WTC11 (cell line): ENCODE measurements around the gene CCL26.
"Not testable (repeated sequence)": the region's sequence is repeated elsewhere in the genome, so short reads cannot be mapped to it uniquely, and the experiment has no call there.

Experiments used
- CTCF ChIP-seq: fragments of 200-600 bp; IDR thresholded peaks from 2 replicates; pipeline ENCODE4 v1.8.0; 2022; ENCODE audit warnings: antibody characterized with exemption
- E2F4 ChIP-seq: sonication (generic); formaldehyde crosslinking; IDR thresholded peaks from 2 replicates; pipeline ENCODE4 v1.8.1; 2022; ENCODE audit warnings: low read depth, mild to moderate bottlenecking, moderate library complexity, missing genetic modification reagents, borderline replicate concordance
- ELF4 ChIP-seq: sonication (generic); formaldehyde crosslinking; IDR thresholded peaks from 2 replicates; pipeline ENCODE4 v1.8.1; 2022; ENCODE audit warnings: low read depth, mild to moderate bottlenecking, moderate library complexity, missing genetic modification reagents
- JUN ChIP-seq: sonication (generic); formaldehyde crosslinking; IDR thresholded peaks from 2 replicates; pipeline ENCODE4 v1.8.0; 2023; ENCODE audit warnings: mild to moderate bottlenecking, missing genetic modification reagents
- NFATC4 ChIP-seq: fragments of 250-450 bp; sonication (Bioruptor Pico); IDR thresholded peaks from 2 replicates; pipeline ENCODE4 v1.9.0; 2021; ENCODE audit warnings: mild to moderate bottlenecking
- NFYB ChIP-seq: sonication (generic); formaldehyde crosslinking; conservative IDR thresholded peaks from 2 replicates; pipeline ENCODE4 v1.8.0; 2022; ENCODE audit warnings: low read depth, missing genetic modification reagents
- NR1H2 ChIP-seq: sonication (generic); formaldehyde crosslinking; IDR thresholded peaks from 2 replicates; pipeline ENCODE4 v1.9.0; 2021; ENCODE audit warnings: mild to moderate bottlenecking, moderate library complexity, missing genetic modification reagents
- TEAD4 ChIP-seq: sonication (generic); formaldehyde crosslinking; IDR thresholded peaks from 2 replicates; pipeline ENCODE4 v1.8.0; 2022; ENCODE audit warnings: mild to moderate bottlenecking, missing genetic modification reagents
- ZNF138 ChIP-seq: sonication (generic); formaldehyde crosslinking; conservative IDR thresholded peaks from 2 replicates; pipeline ENCODE4 v1.8.1; 2022; ENCODE audit warnings: mild to moderate bottlenecking, moderate library complexity, missing genetic modification reagents

- TF ChIP-seq ELF4; NFYB (CRISPR knock-in tag); E2F4; CTCF; TEAD4 (CRISPR knock-in tag); NR1H2 (CRISPR knock-in tag); NFATC4 (CRISPR knock-in tag); ZNF138; JUN (CRISPR knock-in tag): not testable (repeated sequence)
Measured at GRCh38 chr7:75783058-75783457, 11.0 kb upstream of the CCL26 start.
